ENCODE results near the gene SCNN1A.

SCNN1A gene

GRCh38 chr12:6330999-6331714 is 44.2 kb downstream of the SCNN1A start:
- no peak for DNase-seq

DNA sequence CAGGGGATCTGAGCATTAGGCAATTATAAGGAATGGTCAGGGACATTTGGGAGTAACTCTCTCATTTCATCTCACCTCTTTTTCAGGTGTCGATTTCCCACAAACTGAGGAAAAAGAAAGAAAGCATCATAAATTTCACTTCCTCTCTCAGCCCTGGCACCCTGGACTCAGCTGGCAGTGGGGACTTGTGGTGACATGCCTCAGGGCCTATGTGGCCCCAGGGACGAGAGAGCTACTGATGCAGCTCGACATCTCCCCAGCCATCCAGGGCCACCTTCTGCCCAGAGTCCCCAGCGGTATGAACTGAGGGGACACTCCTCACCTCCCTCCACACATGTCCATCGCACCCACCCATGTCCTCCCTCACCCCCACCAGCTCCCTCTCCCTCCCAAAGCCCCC is 45.2 kb downstream of the SCNN1A start:
- DNase-seq: no peak

DNA sequence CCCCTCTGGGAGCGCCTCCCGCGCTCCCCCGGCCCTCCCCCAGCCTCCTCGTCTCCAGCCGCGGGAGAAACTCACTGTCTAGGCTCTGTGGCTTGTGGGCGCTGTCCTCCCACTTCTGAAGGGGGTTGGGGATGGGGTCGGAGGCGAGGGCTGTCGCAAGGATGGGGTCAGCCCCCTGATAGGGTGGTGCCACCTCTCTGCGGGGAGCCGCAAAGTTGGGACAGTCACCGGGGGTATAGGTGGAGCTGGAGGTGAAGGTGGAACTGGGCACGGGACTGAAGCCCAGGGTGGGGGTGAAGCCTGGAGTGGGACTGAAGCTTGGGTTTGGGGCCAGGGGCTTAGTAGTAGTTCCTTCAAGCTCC is 45.7 kb downstream of the SCNN1A start:
- DNase-seq: no peak

DNA sequence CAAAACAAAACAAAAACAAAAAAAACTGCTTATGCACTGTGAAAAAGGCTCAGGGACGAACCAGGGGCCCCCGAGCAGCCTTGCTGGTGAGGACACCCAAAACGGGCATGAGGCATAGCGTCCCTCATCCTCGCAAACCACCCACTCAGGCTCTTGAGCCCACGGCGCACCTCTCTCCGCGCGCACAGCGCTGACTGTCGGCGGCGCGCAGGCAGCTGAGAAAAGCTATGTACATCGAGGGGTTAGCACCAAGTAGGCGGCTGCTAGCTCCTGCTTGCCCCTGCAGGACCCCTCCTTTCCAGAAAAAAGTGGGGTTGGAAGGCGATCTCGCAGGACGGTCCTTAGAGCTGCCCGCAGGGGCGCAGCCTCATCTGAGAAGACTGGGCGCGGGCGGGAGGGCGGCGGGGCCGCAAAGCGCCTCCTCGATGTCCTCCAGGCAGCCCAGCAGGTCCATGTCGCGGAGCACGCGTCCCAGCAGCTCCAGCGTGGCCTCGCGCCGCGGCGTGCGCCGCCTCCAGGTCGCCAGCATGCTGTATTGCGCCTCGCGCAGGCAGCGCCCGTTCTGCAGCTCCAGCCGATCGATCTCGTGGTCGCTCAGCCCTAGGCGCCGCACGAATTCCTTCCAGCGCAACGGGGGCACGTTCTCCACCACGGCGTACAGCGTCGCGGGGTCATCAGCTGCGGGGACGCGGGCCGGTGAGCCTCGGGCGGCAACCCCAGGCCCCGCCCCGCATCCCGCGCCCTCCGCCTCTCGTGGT is 46.2 kb downstream of the SCNN1A start:
- DNase-seq: no peak

DNA sequence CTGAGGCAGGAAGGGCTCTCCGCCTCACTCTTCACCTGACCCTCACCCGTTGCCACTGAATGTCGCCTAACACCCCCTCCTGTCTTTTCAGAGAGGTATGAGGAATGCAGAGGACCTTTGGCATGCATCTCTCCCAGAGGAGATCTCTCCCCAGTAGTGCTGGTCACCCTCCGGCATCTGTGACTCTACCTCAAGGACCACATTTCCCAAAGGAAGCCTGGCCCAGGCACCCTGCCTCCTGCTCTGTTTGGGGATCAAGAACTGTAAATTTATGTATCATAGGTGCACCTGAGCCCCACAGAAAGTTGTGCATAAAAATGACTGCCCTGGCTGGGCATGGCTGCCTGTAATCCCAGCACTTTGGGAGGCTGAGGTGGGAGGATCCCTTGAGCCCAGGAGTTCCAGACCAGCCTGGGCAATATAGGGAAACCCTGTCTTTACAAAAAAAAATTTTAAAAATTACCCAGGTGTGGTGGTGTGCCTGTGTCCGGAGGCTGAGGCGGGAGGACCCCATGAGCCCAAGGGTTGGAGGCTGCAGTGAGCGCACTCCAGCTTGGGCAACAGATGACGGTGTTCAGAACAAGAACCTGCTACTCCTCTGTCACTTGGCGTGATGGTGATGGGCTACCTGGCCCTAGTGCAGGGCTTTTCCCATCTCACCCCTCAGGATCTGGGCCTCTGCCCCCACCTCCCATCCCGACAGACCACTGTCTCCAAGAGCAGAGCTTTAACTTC is 47.2 kb downstream of the SCNN1A start:
- DNase-seq: no peak

GRCh38 chr12:6327229-6328041 is 47.9 kb downstream of the SCNN1A start:
- no peak for DNase-seq

DNA sequence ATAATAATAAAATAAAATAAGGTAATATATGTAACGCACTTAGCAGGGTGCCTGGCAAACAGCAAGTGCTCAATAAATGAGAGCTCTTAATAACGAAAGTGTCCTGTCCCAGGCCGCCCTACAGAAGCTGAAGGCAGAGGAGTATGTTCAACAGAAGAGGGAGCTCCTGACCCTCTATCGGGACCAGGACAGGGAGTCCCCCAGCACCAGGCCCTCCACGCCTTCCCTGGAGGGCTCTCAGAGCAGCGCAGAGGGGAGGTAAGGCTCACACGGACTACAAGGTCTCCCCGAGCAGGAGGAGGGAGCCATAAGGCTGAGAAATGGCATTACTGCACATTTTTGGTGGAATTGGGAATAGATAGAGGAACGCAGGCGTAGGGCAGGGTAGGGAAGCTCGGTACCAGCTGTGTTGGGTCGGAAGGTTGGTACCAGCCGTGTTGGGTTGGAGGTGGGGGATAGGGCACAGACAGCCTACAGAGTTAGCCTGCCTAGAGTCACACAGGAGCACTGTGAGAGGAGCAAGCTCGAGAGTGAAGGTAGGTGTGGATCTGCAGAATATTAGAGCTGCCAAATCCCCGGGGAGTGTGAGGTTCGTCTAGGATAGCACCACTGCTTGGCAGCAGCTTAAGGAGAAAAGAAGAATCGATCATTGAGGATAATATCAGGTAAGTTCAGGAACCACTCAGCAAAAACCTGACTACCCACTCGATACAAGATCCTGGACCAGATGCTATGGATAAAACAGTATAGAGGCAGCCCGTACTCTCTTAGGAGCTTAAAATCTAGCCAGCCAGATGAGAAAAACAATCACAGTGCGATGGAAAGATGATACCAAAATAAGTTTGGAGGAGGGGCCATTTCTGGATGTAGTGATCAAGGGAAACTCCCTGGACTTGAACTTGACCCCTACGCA is 48.8 kb downstream of the SCNN1A start:
- DNase-seq: no peak

GRCh38 chr12:6324936-6325750 is 50.2 kb downstream of the SCNN1A start:
- no peak for DNase-seq

DNA sequence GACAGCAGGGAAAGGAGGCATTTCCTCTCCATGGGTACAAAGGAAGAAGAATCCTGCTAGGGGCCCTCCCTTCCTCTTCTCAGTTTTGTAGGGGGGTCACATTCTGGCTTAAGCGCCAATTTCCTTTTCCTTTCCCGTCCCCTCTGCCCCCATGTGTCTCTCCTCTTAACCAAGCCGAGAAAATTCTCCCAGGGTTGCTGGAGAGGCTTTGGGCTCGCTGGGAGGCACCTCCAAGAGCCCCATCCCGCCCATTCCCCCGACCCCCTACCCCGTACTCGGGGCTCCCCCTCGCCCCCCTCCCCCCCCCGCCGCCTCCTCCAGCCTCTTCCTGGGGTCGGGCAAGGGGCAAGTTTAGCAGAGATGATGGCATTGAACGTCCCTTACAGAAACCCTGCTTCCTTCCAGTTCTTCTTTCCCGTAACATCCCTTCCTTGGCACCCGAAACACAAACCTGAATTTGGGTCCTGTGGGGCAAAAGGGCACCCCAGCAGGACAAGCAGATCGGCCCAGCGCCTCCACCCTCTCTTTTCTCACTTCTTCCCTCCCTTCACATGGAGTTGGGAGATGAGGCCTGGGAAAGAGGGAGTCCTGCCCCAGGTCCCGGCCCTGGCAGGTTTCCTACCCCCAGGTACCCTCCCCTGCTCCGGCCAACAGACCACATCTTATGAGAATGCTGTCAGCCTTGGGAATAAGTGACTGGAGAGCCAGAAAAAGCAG is 51.2 kb downstream of the SCNN1A start:
- DNase-seq: no peak

DNA sequence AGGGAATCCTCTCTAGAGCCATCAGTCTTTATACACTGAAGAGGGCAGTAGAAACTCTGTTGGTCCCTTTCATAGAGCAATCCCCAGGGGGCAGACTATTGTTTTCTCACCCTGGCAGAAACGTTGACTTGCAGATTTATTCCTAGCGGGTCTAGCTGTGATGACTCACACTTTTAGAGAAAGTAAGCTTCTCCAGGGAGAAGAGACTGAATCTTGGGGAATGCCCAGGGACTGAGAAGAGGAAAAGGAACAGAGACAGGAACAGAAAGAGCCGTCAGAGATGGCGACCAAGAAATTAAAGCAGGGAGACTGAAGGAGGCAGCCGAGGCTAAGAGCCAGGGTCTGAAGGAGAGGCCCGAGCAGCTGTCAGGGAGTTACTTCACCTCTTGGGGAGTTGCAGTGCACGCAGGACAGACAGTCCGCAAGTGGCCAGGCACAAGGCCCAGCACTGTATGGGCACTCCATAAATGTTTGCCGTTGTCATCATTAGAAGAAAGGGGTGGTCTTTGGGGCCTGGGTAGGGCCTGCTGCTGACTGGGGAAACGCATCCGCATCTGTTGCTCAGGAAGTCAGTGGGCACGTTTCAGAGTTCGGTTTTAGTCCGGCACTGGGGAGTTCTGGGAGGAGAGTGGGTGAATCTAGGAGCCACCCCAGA is 51.9 kb downstream of the SCNN1A start:
- no peak for DNase-seq

DNA sequence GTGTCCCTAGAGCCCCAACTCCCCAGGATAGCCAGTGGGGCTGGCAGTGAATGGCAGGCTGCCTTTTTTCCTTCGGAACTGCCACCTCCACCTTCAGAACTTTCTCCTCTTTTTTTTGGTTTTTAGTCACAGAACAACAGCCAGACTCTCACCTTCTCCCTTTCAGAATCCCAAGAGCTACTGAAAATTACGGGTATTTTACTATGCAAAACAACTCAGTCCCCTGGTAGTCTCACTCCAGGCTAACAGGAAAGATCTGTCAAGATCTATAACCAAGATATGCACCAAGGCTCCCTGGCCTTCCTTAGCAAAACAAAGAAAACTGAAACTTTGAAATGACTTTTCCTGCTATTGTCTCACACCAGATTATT is 52.4 kb downstream of the SCNN1A start:
- DNase-seq: no peak

DNA sequence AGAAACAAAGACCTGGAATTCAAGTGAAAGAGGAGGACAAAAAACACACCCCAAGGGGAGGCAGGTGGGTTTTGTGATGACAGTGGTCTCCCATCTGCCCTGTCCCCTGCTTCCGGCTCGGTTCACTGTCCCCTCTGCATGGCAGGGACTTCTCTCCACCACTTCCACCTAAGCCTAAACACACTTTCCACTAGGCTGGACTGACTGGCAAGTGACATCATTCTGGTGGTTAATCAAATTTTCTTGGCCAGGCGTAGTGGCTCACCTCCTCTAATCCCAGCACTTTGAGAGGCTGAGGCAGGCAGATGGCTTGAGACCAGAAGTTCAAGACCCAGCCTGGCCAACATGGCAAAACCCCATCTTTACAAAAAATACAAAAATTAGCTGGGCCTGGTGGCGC is 53.0 kb downstream of the SCNN1A start:
- DNase-seq: no peak

GRCh38 chr12:6321905-6322304 is 53.5 kb downstream of the SCNN1A start:
- no peak for DNase-seq

GRCh38 chr12:6319446-6319845 is 55.9 kb downstream of the SCNN1A start:
- no peak for DNase-seq

- no peak for DNase-seq
These were observed 56.9 kb downstream of the SCNN1A start for GRCh38 chr12:6318440-6318879.

- DNase-seq: no peak
These were observed 57.5 kb downstream of the SCNN1A start for GRCh38 chr12:6317693-6318439.

DNA sequence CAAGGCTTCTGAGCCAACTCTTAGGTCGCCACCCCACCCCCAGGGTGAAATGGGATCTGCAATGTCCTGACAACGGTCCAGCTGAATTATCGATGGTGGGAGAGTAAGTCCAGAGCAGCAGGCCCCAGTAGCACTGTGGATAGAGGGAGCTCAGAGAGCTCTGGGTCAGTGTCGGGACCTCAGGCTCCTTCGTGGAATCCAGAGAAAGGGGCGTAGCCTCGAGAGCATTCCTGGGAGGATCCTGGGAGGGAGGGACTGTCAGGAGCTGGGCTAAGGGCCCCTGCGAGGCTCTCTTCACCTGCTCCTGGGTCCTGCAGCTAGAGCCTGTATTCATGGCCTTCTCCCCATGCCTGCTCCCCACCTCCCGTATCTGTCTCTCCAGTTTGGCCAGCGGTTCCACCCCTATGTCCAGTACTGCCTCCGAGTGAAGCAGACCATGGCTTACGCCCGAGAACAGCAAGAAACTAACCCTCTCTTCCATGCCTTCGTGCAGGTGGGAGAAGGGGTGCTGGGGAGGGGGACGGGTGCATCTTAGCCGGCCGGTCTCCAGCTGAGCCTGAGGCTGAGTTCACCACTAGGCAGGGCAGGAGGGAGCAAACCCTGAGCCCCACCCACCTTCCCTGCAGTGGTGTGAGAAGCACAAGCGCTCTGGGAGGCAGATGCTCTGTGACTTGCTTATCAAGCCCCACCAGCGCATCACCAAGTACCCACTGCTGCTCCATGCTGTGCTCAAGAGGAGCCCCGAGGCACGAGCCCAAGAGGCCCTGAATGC is 58.3 kb downstream of the SCNN1A start:
- no peak for DNase-seq

All from activated naive CD4-positive, alpha-beta T cell (primary cell).